IPS-15b (cell line): ENCODE results near the gene FSCN2.
"Not testable (repeated sequence)": the region's sequence is repeated elsewhere in the genome, so short reads cannot be mapped to it uniquely, and the experiment has no call there.

Source experiments
- H3K27me3 ChIP-seq: one replicate; pipeline ENCODE4 v1.6.1; 2013; ENCODE audit warnings: low read length; ENCODE audit not compliant: control insufficient read depth, insufficient read depth
- H3K36me3 ChIP-seq: one replicate; pipeline ENCODE4 v1.6.1; 2013; ENCODE audit warnings: low read length; ENCODE audit not compliant: control insufficient read depth, insufficient read depth
- H3K4me1 ChIP-seq: one replicate; pipeline ENCODE4 v1.6.1; 2013; ENCODE audit warnings: mild to moderate bottlenecking, low read length; ENCODE audit not compliant: control insufficient read depth, insufficient read depth
- H3K4me3 ChIP-seq: one replicate; pipeline ENCODE4 v1.5.1; 2013; ENCODE audit warnings: low read depth, low read length
- H3K9ac ChIP-seq: one replicate; pipeline ENCODE4 v1.6.1; 2013; ENCODE audit warnings: low read depth, mild to moderate bottlenecking, low read length
- H3K9me3 ChIP-seq: one replicate; pipeline ENCODE4 v1.6.1; 2013; ENCODE audit warnings: mild to moderate bottlenecking, low read length; ENCODE audit not compliant: control insufficient read depth, insufficient read depth

The FSCN2 gene

GRCh38 chr17:81526662-81527571 is 1.3 kb upstream of the FSCN2 start:
- H3K36me3 ChIP-seq, result no peaks in the 10 kb centered on the region
- H3K4me1 ChIP-seq, result no peaks in the 10 kb centered on the region
- H3K9ac ChIP-seq, result no peak overlapping the region
- no peaks in the 10 kb centered on the region for H3K9me3 ChIP-seq
- H3K27me3 ChIP-seq, result no peaks in the 10 kb centered on the region
- H3K4me3 ChIP-seq, result no peak overlapping the region

- H3K27me3 ChIP-seq, result no peaks in the 10 kb centered on the region
- no peak overlapping the region for H3K9ac ChIP-seq
- H3K4me3 ChIP-seq, result no peak overlapping the region
- H3K9me3 ChIP-seq, result no peaks in the 10 kb centered on the region
- H3K4me1 ChIP-seq, result no peaks in the 10 kb centered on the region
- H3K36me3 ChIP-seq, result no peaks in the 10 kb centered on the region
These were observed 140 bp downstream of the FSCN2 start for GRCh38 chr17:81528384-81528650.

- H3K27me3 ChIP-seq, result no peaks in the 10 kb centered on the region
- no peaks in the 10 kb centered on the region for H3K9me3 ChIP-seq
- no peak overlapping the region for H3K4me3 ChIP-seq
- H3K36me3 ChIP-seq, result no peaks in the 10 kb centered on the region
- no peaks in the 10 kb centered on the region for H3K4me1 ChIP-seq
- H3K9ac ChIP-seq, result no peak overlapping the region
These were observed 667 bp downstream of the FSCN2 start for GRCh38 chr17:81528651-81529436.

- H3K4me3 ChIP-seq, result no peak overlapping the region
- peaks cover under 1% of the 10 kb centered on the region for H3K27me3 ChIP-seq
- H3K9ac ChIP-seq, result no peak overlapping the region
- H3K4me1 ChIP-seq, result no peaks in the 10 kb centered on the region
- no peaks in the 10 kb centered on the region for H3K9me3 ChIP-seq
- H3K36me3 ChIP-seq, result no peaks in the 10 kb centered on the region
These were observed 1.2 kb downstream of the FSCN2 start for GRCh38 chr17:81529437-81529803.

GRCh38 chr17:81531013-81531412 is 2.8 kb downstream of the FSCN2 start:
- H3K4me3 ChIP-seq, H3K9ac ChIP-seq, H3K9me3 ChIP-seq, H3K4me1 ChIP-seq, H3K36me3 ChIP-seq, H3K27me3 ChIP-seq: not testable (repeated sequence)

GRCh38 chr17:81531998-81532404 is 3.8 kb downstream of the FSCN2 start:
- not testable (repeated sequence) for H3K27me3 ChIP-seq, H3K9ac ChIP-seq, H3K9me3 ChIP-seq, H3K4me3 ChIP-seq, H3K4me1 ChIP-seq, H3K36me3 ChIP-seq

- H3K9ac ChIP-seq, result no peak overlapping the region
These were observed 4.5 kb downstream of the FSCN2 start for GRCh38 chr17:81532490-81533287.

GRCh38 chr17:81533339-81534141 is 5.4 kb downstream of the FSCN2 start:
- Histone ChIP-seq H3K4me1 (no peaks in the 10 kb centered on the region), H3K4me3 (no peak overlapping the region), H3K36me3 (no peaks in the 10 kb centered on the region), H3K27me3 (peaks cover 6% of the 10 kb centered on the region), H3K9me3 (no peaks in the 10 kb centered on the region), H3K9ac (no peak overlapping the region)

More at GRCh38 chr17:81532490-81533287, 4.5 kb downstream of the FSCN2 start:
- no peaks in the 10 kb centered on the region for H3K4me1 ChIP-seq
- no peaks in the 10 kb centered on the region for H3K36me3 ChIP-seq
- no peaks in the 10 kb centered on the region for H3K9me3 ChIP-seq
- no peak overlapping the region for H3K4me3 ChIP-seq
- H3K27me3 ChIP-seq, result peaks cover 6% of the 10 kb centered on the region

- Histone ChIP-seq H3K9me3 (no peaks in the 10 kb centered on the region), H3K27me3 (peaks cover 6% of the 10 kb centered on the region), H3K36me3 (no peaks in the 10 kb centered on the region), H3K4me1 (no peaks in the 10 kb centered on the region), H3K4me3 (no peak overlapping the region), H3K9ac (no peak overlapping the region)
These were observed 6.2 kb downstream of the FSCN2 start for GRCh38 chr17:81534157-81535006.

- Histone ChIP-seq H3K27me3 (peaks cover 6% of the 10 kb centered on the region), H3K4me1 (no peaks in the 10 kb centered on the region), H3K4me3 (no peak overlapping the region), H3K9ac (no peak overlapping the region), H3K9me3 (no peaks in the 10 kb centered on the region), H3K36me3 (peaks cover 2% of the 10 kb centered on the region)
These were observed 6.8 kb downstream of the FSCN2 start for GRCh38 chr17:81535007-81535328.
